HG03342 (cell line): Measurements from ENCODE around the gene HSPB7.
"Not testable (repeated sequence)": the region's sequence is repeated elsewhere in the genome, so short reads cannot be mapped to it uniquely, and the experiment has no call there.

Experiments used
- ATAC-seq: cut with Tn5 transposase; IDR thresholded peaks from one replicate; pipeline ENCODE4 v1.9.1; 2021; ENCODE audit warnings: mild to moderate bottlenecking, moderate library complexity; ENCODE audit not compliant: unreplicated experiment

The HSPB7 gene

DNA sequence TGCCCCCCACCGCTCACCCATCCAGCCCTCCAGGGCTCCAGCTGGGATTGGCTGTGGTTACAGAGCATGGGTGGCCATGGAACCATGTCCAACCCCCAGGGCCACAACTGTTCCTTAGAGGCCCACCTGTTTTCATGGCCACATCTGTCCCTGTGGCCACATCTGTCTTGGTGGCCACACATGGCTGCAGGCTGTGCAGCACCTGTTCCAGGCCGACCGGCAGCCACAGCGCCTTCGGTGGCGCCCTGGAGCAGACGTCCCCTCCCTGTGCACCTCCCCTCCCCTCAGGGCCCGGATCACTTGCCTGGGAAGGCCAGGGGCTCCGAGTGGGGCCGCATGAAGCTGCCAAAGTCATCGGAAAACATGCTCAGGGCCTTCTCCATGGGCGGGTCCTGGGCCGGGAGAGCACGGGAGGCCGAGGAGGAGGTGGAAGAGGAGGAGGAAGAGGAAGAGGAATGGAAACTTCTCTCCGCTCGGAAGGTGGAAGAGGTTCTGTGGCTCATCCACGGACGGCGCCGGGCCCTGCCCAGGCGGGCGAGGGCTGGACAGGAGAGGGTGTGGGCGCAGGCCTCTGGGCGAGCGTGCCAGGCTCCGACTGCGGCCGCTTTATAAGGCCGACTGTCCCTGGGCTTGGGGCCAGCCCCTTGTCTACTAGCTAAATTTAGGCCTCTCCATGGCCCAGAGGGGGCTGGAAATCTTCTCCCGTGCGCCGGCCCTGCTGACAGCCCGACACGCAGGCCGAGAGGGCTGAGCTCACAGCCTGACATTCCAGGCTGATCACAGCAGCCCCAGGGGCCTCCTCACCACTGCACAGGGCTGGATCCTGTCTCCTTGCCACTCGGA, at the start of gene HSPB7:
Gene HSPB7, minus strand, starts transcription at position 583 of the 843 bp plus-strand sequence. Its CDS starts 80 bp downstream, at position 503.
- no peak for ATAC-seq

DNA sequence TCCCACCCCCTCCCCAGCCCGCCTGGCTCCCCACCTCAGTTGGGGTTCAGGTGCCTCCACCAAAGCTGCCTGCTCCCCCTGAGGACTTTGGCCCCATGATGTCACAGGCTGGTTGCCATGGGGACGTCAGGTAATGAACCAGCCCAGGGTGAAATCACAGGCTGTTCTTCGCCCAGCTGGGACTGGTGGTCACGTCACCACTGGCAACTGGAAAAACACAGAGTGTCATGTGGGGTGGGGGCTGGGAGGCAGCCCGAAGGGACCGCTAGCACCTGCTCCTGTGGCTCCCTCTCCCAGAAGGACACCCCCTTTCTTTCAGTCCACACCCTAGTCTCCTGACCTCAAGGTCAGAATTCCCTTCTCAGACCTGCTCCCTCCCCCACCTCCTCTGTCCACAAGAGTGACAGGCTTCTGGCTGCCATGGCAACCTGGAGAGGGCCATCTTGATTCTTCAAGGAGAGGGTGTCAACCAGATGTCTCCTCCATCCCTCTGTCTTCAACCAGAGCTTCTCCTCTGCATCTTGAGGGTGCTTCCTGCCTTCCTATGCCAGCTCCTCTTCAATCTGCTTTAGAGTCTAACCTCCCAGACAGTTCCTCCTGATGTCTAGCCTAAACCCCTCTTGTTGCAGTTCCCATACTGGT, 49.4 kb upstream of the HSPB7 start:
- ATAC-seq: no peak

DNA sequence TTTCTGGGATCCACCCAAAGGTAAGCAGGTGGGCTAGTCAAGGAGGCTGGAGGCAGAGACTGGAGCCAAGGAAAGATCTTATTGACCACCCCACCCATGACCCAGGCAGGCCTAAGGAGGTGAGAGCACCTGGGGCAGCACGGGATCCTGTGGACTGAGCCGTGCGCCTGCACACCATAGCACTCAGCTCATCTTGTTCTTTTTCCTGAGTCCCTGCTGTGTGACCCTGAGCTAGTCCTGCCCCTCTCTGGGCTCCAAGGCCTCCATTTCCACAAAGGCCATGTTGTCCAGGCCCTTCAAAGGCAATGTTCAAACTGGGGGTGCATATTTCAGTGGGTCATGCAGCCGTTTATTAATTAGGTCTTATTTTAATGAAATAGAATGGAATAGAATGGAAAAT, 48.4 kb upstream of the HSPB7 start:
- ATAC-seq: no peak

DNA sequence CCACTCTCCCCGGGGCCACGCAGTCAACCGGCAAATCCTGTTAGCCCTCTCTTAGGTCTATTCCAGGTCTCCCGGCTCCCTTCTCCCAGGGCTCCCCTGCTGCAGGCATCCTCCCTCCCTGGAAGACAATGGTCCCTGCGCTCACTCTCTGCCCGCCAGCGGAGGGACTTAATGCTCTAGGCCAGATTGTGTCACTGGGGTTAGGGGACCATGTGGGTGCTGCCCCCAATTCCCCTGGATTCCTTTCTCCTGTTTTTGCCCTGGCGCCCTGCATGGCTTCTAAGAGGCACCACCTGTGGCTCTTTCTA, 47.4 kb upstream of the HSPB7 start:
- no peak for ATAC-seq

DNA sequence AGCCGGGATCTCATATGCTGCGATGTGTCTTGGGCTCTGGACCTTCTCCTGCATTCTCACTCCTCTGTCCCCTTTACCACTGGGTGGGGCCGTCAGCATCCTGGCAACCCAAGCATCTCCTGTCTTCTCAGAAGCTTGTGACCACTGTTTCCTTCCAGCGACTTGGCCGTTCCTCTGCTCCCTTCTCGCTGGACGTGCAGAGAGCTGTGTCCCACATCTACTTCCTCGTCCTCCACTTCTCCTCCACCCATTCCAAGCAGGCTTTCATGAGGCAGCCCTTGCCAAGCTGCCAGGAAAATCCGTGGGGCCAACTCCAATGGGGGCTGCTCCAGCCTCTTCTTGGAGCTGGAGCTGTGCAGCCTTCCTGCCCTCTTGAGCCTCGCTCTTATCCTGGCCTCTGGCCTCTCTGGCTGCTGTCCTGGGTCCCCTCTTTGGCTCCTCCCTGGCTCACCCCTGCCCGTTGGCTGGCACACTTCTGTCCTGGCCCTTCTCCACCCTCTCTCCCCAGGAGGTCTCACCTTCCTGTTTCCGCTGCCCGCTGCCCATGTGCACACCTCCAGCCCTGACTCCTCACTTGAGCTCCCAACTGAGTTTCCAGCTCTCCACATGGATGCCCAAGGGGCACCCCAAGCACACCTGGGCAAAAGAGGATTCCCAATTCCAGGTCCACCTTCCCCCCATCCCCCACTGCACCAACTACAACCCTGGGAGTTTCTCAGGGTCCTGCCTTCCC, 46.9 kb upstream of the HSPB7 start:
- ATAC-seq: no peak

DNA sequence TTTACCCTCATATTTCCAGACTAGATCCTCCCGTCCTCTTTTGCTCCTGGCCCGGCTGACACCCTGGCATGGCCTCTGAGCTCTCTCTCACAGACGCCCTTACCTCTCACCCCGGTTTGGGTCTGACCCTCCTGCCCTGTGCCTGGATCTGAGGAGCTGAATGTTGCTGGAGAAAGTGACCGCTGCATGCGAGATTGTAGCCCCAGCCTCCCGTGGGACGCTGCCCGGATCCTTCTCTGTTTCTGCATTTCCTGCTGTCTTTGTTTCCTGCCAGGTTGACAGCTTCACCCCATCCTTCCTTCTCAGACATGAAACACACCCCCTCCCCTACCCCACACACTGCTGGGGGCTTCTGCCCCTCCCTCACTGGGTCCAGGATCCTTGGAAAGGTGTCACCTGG, 46.1 kb upstream of the HSPB7 start:
- ATAC-seq: no peak

DNA sequence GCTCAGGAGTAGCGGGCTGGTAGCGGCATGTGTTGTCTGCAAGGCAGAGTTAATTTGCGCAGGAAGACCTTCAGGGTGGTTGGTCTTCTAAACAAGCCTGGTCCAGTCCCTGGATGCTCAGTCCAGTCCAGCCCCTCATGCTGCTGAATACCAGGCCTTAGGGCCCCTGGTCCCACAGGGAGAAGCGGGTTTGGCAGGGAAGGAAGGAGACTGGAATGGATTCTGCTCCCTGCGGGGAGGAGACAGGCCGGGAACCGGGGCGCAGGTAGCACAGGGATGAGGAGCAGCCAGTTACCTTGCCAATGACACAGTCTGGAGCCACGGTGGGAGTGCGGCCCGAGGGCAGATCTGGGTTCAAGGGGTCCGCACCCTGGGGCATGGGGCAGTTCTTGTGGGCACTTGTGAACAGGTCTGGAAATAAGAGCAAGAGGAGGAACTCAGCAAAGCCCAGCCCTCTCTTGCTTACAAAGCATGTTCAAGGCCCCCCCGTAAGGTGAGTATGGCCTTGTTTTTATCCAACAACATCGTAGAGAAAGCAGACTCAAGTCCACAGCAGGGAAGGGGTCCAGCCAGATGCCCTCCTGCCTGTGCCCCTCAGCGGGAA, 45.5 kb upstream of the HSPB7 start:
- ATAC-seq: no peak

DNA sequence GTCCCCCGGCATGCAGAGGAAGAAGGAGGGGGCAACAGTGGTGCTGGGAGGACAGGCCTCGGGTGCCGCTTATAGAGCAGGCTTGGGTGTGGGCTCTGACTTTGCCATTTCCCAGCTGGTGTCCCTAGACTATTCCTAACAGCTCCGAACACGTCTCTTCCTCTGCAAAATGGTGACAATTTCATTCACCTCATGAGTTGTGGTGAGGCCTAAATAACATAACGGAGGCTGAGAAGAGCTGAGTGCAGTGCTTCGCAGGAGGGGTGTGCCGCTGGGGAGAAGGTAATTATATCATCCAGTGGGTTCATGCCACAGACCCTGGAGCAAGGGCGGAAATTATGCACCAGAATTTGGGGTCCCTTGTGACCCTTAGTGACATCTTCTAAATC, 44.8 kb upstream of the HSPB7 start:
- not testable (repeated sequence) for ATAC-seq

DNA sequence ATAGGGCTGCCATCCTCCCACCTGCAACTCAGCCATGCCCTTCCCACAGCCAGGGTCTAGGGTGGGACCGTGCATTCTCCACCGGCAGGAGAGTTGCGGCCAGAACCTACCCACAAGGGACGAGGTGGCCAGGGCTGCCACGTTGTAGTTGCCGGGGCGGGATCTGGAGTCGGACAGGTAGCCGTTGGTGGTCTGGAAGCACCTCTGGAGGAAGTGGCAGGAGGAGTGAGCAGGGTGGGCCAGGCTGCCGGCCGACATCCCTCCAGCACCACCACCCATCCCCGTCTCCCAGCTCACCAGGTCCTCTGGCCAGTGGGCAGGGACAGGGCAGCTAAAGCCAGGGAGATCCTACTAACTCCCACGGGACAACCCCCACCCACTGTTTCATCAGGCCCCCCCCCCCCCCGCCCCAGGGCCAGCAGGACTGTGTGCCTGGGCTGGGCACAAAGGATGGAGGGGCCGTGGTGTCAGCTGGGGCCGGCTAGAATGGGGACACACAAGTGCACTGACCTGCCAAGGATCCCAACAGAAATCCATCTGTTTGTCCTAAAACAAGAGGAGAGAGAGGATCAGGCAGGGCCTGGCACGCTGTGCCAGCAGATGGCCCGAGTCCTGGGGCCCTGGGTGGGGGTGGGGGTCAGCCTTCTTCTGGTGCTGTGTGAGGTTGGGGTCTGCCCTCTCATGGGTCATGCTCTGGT, 44.3 kb upstream of the HSPB7 start:
- not testable (repeated sequence) for ATAC-seq

DNA sequence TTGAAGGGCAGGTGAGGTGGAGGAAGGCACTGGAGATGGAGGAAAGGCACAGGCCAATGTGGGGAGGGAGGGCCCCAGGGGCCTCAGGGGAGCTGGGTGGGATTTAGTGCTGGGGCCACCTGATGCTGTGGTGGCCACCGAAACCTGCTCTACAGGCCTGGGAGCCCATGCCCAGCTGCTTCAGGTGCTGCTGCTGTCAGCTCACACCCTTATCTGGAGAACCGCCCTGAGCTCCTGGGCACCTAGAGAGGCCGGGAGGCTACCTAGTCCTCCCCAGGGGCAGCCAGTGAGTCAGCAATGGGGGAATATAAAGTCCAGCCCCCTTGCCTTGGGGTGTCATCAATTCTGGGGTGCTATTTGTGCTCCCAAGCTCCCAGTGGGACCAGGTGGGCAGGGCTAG, 43.4 kb upstream of the HSPB7 start:
- ATAC-seq: no peak

DNA sequence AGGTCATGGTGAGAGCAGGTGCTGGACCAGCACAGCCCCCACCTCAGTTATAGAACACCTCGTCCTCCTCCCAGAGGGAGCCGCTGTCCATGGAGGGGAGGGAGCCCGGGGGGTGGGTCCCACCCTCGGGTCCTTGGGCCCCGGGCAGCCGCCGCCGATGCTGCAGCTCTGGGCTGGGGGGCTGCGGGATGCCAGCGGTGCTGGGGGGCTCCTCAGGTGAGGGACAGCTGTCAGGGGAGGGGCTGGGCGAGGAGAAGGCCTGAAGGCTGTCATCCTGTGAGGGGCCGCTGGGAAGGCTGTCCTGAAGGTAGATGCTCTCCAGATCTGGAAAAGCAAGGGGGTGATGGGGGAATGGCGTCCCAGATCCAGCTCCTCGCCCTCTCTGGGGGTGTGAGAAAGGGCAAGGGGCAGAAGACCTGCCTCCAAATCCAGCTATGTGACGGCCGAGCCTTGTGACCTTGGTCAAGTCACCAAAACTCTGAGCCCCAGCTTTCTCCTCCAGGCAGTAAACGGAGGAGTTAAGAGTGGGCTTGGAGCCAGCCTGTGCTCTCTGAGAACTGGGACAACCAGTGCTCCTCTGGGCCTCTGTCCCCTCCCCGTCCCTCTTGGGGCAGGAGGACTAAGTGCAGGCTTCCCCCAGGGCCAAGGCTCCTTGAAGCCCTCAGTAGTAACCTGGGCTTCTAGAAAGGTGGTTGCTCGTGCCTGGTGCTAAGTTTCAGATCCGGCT, 40.7 kb upstream of the HSPB7 start:
- ATAC-seq: not testable (repeated sequence)

DNA sequence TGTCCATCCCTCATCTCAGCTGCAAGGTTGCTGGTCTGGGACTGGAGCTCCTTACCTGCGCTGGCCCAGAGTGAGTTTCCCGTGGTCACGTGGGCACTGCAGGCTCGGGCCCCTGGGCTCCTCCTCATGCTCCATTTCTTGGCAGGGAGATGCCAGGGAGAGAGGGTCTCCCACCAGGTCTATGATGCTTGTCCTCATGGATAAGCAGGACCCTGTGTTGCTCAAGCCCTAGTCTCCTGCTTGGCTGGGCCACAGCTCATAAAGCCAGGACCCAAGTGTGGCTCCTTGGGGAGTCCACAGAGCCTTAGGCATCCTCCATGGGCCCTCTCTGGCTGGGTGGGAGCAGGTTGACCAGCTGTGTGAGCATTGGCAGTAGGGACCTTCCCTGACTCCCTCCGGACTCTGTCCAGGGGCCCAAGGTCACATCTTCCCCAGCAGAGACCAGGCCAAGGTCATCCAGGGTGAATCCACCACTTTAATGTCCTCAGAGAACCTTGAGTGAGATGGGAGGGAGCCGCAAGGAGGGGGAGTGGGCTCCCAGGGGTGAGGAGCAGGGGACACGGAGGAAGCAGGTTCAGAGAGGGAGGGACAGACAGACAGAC, 39.6 kb upstream of the HSPB7 start:
- ATAC-seq: not testable (repeated sequence)

DNA sequence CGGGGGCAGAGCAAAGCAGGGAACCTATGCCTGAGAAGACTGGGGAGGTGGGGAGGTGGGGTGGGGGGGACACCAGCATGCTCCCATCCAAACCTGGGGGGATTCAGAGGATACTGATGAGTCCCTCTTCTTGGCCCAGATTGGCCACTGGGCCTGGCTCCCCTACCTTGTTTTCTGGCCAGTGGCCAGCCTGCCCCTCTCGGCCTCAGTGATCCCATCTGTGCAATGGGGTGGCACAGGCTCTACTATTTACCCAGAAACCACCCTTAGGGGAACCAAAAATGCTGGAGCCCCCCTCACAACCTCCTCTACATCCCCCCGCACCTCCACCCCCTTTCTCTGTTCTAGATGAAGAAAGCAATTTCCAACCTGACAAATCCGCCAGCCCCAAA, 38.7 kb upstream of the HSPB7 start:
- ATAC-seq: not testable (repeated sequence)

DNA sequence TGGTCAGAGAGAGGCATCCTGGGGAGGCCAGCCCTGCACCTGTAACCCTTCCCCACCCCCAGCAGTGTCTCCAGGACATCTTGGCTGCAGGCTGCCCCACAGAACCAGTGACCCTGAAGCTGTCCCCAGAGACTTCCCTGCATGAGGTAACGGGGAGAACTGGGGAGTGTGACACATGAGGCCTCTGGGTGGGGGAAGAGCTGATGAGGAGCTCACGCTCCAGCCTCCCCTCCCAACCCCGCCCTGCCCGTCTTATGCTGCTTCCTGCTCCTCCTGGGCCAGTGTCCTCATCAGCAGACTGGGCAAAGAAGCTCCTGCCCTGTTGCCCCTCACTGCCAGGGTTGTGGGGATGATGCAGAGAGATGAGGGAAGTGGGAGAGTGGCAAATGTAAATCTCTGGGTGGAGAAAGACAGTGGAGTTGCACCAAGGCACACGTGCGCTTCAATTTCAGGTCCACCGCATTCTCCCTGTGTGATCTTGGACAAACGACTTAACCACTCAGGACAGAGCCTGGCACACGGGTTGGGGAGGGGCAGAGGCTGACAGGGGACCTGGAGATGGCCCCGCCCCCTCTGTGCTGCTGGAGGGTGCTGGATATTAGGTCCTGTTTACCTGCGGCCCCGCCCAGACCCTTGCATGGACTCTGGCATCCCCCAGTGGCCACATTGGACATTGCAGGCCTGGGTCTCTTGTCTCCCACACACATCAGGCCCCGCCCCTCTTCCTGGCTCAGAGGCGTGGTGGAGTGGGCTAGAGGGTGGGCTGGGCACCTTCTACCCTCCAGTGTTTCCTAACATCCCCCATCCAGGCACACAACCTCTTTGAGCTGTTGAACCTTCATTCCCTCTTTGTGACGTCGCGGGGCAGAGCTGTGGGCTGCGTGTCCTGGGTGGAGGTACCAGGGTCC, 38.0 kb upstream of the HSPB7 start:
- peak; percentile 62 for ATAC-seq

DNA sequence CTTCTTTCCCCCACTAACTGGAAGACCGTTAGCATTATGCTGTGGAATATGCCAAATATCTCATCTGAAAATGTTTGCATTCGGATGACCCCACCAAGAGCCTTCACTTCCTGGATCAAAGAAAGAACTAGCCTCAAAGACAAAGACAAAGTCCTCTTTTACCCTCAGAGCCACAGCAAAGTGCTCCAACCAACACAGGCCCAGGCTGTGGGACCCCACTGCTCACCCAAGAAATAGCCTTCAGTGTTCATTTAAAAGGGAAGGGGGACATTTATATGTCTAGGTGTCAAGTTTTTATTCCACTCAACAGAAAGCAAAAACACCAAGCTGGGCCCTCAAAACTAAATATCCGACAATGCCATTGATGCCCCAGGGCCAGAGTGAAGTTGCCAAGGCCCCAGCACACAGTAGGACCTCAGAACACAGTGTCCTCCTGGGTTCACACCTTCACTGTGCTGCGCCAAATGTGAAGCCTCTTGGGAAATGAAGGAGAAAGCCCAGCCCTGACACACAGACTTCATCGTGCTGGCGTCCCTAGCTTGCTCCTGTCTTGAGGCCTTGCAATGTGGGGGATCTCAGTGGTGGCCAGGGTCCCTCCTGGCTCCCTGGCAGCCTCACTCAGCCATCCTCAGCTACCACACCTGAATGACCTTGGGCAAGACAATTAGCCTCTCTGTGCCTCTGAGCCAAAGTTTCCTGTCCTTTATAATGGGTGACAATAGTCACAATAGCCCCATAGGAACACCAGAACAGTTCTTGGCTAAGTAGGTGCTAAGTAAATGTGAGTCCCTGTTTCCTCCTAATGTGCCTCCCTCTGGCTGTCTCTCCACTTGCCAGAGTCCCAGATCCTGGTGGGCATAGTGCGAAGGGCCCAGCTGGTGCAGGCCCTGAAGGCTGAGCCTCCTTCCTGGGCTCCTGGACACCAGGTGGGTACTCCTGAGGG, 37.0 kb upstream of the HSPB7 start:
- no peak for ATAC-seq

DNA sequence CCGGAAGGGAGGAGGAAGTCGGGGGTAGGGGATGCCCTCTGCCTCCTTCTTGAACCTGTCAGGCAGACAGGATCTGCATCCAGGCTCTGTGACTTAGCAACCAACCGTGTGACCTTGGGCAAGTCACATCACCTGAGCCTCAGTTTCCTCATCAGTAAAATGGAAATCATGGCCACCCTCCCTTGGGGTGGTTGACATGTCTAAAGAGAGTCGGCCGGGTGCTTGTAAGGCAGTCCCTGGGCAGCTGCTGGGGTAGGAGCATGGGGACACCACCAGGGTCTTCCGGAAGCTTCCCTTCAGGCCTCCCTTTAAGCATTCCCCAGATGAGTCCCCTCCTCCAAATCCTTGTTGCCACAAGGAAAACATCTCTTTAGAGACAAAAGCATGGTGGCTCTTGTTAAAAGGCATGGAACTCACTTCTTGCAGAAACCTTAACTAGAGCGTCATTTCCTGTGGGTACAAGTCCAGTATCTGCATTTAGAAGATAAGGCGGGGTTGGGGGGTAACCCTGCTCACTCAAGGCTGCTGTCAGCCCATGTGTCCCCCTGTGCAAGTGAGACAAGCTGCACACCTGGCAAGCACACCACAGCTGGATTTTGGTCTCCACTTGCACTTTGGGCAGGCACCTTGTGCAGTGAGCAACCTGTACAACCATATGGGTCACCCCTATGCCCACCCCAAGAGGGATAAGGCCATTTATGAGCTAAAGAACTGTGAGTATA, 36.1 kb upstream of the HSPB7 start:
- ATAC-seq: no peak

DNA sequence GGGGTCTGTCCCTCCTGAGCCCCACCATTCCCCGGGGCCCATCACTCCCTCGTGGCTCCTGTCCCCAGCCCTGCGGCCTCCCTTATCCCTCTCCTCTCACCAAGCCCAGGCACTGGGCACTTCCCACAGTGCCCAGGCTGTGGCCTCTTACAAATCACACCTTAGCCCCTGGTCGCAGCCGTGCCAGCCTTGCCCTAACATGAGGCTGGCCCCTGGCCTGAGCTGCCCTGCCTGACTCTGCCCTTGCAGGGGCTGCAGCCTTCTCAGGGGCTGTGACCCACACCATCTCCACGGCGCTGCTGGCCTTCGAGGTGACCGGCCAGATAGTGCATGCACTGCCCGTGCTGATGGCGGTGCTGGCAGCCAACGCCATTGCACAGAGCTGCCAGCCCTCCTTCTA, 34.1 kb upstream of the HSPB7 start:
- ATAC-seq: not testable (repeated sequence)
